Measurements from ENCODE around the gene GUCY1A1. TPM values are rescaled to one million over a fixed set of nuclear protein-coding genes. Genes with fewer than 3 reads are reported as not detected.

The GUCY1A1 gene
- total and polyA plus RNA-seq, 7 donors, result 1.5 to 16.4 (median 6.8) TPM

GRCh38 chr4:155780775-155781174, 114.1 kb downstream of the GUCY1A1 start:
- Histone ChIP-seq H3K27me3 (ENCODE audit: insufficient read depth in 3 of 3, low read length in 2 of 3) (no peaks in the 10 kb centered on the region), H3K27ac (no peak overlapping the region), H3K4me3 (no peak overlapping the region), H3K36me3 (ENCODE audit: insufficient read depth in 1 of 2, low read depth in 1 of 2) (no peaks in the 10 kb centered on the region), H3K4me1 (no peaks in the 10 kb centered on the region), H3K9me3 (no peaks in the 10 kb centered on the region)
- TF ChIP-seq CTCF (IDR thresholded peaks at IDR 0.05), result no peak
- ATAC-seq (no peak), DNase-seq (no peak)
- 72 to 85% (median 72%) methylated on average over 1 of the region's 1 CpG for WGBS, 3 donors
- intact Hi-C loops (cut with DNase I), result no loop called here

DNA sequence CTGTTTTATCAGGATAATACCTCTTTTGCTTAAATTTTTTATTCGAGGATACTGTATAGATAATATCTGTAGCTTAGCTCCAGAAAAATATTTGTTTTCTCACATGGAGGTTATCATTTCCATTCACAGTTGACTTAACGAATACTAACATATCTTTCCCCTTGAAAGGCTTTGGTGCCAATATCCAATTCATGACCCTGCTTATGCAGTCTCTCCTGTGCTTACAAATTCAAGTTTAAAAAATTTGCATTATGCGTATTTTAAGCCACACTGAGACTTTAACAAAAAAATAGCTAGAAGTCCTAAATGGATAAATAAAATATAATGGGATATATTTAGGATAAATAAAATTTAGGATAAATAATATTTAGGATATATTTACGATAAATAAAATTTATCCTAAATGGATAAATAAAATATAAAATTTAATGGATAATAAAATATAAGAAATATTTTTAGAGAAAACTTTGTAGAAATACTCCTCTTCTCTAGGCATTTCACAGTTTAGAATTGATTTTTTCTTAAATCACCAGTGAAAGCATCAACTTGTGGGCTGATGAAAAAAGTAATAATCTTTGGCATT, 114.7 kb downstream of the GUCY1A1 start:
- intact Hi-C loops (cut with DNase I), result no loop called here
- no peaks in the 10 kb centered on the region for H3K4me1 ChIP-seq
- DNase-seq, result no peak
- no peaks in the 10 kb centered on the region for H3K27me3 ChIP-seq (ENCODE audit: insufficient read depth in 3 of 3, low read length in 2 of 3)
- no peak for TF ChIP-seq CTCF (IDR thresholded peaks at IDR 0.05)
- H3K9me3 ChIP-seq, result no peaks in the 10 kb centered on the region
- WGBS, 3 donors, result 94 to 97% (median 94%) methylated on average over 4 of the region's 4 CpGs
- no peak overlapping the region for H3K4me3 ChIP-seq
- no peak overlapping the region for H3K27ac ChIP-seq
- ATAC-seq, result no peak
- no peaks in the 10 kb centered on the region for H3K36me3 ChIP-seq (ENCODE audit: insufficient read depth in 1 of 2, low read depth in 1 of 2)

Other genes starting within 250 kb of the GUCY1A1 start
- gene GUCY1B1, start 92.2 kb downstream of the GUCY1A1 start, total RNA-seq, result 1 to 10 TPM; 3.6 to 7.7 (median 4.4) TPM
- 1 to 10 TPM; 2.7 to 3.8 (median 3.6) TPM for gene GUCY1B1, start 92.2 kb downstream of the GUCY1A1 start, polyA plus RNA-seq
- gene ASIC5, start 199.4 kb downstream of the GUCY1A1 start, total RNA-seq, result not detected
- not detected for gene ASIC5, start 199.4 kb downstream of the GUCY1A1 start, polyA plus RNA-seq
- under 1 TPM in 1 of 4 donors, not detected in 3; 0.21 TPM for gene TDO2, start 236.8 kb downstream of the GUCY1A1 start, total RNA-seq
- gene TDO2, start 236.8 kb downstream of the GUCY1A1 start, polyA plus RNA-seq, result under 1 TPM in 2 of 3 donors, not detected in 1; 0.04 to 0.35 TPM